ENCODE results near the gene DBP.
"Not testable (repeated sequence)": the region's sequence is repeated elsewhere in the genome, so short reads cannot be mapped to it uniquely, and the experiment has no call there.

Gene DBP

DNA sequence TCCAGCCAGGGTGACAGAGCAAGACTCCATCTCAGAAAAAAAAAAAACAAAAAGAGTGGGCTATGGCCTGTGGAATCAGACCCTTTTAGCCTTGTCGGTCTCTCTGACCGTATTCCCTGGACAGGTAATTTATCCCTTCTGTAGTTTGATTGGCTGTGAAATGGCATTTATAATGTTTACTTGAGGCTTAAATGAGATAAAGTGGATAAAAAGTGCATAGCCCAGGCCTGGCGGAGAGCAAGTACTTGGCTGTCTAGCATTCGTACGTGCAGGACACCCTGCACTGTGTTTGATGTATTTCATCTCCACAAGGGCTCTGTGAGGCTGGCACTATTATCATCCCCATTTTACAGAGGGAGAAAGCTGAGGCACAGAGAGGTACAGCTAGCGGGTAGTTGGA is 28.6 kb upstream of the DBP start:
- DNase-seq = no peak

GRCh38 chr19:48664476-48664875 is 27.3 kb upstream of the DBP start:
- DNase-seq = no peak

DNA sequence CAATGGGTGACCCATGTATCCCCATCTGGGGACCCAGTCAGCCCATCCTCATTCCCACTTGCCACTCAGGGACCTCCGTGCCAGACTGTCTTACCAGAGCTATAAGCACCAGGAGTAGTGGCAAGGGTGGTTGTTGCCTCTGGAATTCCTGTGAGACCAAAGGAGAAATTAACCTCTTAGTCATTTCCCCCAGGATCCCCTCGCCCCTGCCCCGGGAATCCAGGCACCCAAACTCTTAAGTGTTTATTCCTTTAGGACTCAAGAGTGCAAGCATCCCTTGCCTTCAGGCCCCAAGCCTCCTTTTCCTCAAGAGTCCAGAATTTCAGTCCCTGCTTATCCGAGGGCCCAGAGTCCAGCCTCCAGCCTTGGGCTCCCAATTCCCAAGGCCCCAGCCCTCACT is 26.5 kb upstream of the DBP start:
- DNase-seq = no peak

DNA sequence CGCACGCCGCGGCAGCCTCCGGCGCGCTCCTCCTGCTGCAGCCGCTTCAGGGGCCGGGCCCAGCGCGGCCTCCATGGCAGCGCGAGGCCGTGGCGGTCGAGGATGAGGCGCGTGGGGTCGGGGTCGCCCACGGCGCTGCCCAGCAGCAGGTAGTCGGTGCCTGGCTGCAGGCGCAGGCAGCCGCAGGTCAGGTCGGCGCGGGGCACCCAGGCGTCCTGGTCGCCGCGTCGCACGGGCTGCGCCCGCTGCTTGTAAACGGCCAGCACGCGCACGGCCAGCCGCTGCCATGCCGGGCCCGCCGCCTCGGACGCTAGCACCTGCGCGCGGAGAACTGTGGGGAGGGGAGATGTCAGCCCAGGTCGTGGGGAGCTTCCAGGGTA is 24.5 kb upstream of the DBP start:
- DNase-seq = no peak

DNA sequence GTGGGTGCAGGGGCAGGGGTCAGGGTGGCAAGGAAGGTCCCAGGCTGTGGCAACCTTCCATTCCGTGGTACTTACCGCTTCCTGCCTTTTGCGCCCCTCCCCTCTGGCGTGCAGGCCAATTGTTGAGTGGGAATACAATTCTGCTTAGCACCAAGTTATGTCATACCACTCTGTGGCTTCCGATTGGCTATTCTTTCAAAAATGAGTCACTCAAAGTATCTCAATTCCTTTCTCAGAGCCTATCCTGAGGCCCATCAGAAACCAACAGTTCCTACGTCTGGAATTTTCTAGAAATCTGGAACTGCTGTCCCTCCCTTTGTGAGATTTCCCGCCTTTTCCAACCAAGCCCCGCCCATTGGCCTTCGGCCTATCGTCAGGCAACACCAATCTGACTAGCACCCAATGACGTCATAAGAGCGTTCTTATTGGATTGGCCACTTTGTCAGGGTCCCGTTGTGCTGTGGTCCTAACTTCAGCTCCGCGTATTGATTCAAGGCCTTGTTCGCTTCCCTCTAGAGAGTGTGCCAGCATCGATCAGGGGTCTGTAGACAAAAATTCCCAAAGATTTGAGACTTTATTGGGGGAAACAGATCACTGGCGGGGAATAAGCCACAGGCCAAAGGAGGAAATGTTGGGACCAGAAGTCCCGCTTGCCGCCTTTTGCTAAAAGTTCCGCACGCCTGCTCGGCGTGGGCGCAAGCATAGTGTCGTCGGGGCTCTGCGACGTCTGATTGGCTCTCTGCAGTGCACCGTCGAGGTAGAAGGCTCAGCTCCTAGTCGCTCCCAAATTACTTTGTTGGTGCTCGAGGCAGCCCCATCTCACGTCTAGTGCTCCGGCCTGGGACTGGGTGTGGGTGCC is 23.9 kb upstream of the DBP start:
- no peak for DNase-seq

DNA sequence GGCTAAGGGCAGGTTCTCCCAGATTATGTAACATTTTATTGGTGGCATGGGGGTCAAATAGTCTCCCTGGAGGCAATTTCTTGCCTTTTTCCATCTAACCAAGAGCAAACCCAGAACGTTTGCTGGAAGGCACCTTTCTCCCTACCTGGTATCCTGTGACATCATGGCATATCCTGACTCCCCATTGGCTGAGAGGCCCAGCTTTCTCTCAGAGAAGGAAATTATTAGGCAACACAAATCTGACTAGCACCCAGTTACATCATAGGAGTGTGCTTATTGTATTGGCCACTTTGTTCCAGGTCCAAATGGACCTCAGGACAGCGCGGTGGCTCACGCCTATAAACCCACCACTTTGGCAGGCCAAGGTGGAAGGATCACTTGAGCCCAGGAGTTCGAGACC is 22.6 kb upstream of the DBP start:
- DNase-seq = no peak

DNA sequence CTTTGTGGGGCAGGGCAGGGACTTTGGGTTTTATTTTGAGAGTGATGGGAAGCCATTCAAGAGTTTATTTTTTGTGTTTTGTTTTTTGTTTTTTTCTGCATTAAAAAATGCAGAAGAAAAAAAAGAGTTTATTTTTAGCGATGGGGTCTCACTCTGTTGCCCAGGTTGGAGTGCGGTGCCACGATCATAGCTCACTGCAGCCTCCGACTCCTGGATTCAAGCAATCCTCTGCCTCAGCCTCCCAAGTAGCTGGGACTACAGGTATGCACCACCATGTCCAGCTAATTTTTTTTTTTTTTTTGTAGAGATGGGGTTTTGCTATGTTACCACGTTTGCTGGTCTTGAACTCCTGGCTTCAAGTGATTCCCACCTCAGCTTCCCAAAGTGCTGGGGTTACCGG is 21.3 kb upstream of the DBP start:
- DNase-seq = no peak

DNA sequence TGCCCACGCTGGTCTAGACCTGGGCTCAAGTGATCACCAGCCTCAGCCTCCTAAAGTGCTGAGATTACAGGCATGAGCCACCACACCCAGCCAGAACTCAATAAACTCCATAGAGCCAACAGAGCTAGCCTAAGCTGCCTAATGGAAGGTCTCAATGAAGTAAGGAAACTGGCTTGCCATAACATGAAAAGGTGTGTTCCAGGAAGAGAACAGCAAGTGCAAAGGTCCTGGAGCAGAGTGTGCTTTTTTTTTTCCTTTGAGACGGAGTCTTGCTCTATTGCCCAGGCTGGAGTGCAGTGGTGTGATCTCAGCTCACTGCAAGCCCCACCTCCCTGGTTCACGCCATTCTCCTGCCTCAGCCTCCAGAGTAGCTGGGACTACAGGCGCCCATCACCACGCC is 20.6 kb upstream of the DBP start:
- not testable (repeated sequence) for DNase-seq

DNA sequence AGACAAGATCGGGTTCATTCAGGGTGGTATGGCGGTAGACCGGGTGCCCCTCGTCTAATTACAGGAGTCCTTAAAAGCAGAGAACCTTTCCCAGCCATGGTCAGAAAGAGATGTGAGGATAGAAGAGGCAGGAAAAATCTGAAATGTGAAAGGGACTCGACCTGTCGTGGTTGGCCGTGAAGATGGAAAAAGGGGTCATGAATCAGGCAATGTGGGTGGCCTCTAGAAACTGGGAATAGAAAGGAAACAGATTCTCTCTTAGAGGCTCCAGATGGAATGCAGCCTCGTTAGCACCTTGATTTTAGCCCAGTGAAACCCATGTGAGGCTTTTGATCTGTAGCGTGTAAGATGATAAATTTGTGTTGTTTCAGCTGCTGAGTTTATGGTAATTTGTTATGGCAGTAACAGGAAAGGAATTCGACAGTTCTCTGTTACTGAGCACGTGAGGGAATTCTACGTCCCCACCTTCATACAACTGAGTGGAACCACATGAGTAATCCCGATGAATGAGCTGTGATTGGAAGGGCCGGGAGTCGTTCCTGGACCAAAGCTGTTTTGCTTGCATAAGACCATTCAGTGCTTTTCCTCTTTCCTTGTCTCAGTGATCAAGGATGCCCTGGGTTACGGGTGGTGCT is 19.8 kb upstream of the DBP start:
- DNase-seq = no peak

DNA sequence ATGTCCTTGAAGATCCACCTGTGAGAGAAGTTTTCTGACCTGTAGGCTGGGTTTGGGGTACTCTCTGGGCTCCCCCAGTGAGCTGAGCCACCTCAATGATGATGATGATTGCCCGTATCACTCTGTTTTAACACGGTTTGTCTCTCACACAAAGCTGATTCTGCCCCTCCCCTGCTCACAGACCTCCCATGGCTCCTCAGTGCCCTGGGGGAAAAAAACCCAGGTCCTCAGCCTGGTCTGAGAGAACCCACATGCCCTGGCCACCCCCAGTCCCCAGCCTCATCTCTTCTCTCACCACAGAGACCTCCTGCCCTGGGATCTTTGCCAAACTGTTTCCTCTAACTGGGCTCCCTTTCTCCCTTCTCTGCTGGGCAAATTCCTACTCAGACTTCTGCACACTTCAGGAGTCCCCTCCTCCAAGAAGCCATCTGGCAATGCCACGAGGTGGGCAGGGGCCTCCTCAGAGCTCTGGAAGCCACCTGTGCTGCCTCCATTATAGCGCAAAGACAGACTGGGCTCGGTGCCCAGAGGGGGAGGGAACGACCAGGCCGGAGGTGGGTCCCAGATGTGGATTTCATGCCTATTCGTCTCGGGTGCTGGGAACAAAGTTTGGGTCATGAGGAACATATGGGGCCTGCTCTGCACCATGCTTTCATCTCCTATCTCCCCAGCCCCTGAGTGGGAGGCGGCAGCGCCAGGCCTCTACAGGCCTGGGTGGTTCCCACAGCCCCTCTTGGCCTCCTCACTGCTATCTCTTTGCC is 17.3 kb upstream of the DBP start:
- no peak for DNase-seq

GRCh38 chr19:48651683-48652048 is 14.5 kb upstream of the DBP start:
- no peak for DNase-seq

DNA sequence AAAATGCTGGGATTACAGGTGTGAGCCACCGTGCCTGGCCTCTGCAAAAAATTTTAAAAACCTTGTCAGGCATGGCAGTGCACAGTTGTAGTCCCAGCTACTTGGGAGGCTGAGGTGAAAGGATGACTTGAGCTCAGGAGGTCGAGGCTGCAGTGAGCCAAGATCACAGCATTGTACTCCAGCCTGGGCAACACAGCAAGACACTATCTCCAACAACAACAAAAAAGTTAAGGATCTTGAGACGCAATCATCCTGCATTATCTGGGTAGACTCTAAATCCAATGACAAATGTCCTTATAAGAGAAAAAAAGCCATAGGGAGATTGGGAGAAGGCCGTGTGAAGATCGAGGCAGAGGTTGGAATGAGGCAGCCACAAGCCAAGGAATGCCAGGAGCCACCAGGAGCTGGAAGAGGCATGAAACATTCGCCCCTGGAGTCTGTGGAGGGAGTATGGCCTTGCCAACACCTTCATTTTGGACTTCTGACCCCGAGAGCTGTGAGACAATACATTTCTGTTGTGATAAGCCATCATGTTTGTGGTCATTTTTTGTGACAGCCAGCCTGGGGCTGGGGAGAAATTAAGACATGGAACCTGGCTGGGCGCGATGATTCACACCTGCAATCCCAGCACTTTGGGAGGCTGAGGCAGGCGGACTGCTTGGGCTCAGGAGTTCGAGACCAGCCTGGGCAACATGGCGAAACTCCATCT is 13.9 kb upstream of the DBP start:
- no peak for DNase-seq

GRCh38 chr19:48648134-48648533 is 11.0 kb upstream of the DBP start:
- no peak for DNase-seq

- peak; percentile 26 for DNase-seq
Measured at GRCh38 chr19:48646722-48647216, 9.6 kb upstream of the DBP start.

DNA sequence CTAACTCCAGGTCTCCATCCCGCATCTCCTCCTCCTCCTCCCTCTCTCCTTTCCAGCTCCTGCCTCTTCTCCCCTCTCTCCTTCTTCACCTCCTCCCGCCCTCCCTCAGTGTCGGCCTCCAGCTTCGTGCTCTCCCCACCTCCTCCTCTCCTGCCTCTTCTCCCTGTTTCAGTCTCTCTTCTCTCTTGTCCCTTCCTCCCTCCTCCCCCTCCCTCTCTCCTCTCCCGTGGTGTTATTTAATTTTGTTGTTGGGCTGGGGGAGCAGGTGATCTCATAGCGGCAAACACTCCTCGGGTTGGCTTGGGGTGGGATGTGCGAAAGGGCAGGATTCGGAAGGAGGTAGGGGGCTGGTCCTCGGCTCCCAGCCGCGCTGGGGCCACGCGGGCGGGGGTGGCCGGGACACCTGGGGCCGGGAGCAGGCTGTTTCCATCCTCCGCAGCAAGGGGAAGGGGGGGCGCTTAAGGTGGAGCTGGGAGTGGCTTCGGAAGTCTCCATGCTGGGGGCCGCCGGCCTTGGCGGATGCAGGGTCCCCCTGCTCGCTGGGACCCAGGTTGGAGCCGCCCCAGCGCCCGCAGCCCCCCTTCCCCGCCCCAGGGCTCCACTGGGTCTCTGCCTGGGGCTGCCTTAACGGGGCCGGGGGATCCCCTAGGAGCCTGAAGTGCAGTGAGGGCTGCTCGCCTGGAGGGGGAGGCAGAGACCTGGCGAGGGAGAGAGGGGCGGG is 9.0 kb upstream of the DBP start, which contains the start of gene CA11:
Gene CA11 (minus strand): TSS at position 187 of the 721 bp plus-strand sequence. CDS start 555 bp downstream, outside the sequence.
- DNase-seq = no peak

DNA sequence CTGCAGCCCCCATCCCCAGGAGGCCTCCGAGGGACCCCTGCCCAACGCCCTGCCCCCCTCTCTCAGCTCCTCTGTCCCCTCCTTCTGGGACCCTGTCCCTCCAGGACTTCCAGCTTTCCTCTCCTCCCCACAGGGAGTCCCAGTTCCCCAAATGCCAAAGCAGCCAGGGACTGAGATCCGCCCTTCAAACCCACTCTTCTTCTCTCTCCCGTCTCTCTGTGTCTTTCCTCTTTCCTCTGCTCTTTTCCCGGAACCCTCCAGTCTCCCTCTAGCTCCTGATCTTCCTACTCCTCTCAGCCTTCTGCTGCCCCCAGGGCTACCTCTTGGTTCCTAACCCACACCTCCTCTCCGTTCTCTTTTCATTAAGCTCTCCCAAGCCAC is 8.4 kb upstream of the DBP start:
- no peak for DNase-seq

DNA sequence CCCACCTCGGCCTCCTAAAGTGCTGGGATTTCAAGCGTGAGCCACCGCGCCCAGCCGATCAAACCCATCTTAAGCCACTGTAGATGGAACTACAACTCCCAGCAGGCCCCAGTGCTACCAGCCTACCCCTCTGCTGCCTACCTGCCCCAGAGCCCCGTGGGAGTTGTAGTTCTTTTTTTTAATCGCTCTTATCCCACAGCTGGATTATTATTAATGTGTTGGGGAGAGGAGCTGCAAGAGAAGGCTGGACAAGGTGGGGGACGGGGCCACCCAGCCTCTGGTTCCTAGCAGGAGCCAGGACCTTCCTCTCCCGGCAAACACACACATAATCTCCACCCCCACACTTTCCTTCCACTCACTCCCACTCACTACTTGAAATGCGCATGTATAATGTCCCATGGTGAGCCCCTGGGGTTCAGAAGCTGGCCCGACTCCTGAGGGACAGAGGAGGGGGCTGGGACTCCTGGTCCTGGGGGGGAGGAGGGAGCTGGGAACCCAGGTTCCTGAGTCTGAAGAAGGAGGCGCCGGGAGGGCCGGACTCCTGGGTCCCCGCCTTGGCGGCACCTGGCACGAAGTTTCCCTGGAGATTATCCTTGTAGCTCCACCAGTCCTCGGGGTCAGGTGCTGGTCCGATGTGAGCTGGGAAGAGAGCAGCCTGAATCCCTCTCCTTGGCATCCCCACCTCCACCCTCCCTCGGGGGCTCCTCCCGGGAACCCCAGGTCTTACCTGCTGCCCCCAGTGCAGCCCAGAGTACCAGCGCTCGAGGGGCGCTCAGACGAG is 7.8 kb upstream of the DBP start:
- peak; percentile 29 for DNase-seq

DNA sequence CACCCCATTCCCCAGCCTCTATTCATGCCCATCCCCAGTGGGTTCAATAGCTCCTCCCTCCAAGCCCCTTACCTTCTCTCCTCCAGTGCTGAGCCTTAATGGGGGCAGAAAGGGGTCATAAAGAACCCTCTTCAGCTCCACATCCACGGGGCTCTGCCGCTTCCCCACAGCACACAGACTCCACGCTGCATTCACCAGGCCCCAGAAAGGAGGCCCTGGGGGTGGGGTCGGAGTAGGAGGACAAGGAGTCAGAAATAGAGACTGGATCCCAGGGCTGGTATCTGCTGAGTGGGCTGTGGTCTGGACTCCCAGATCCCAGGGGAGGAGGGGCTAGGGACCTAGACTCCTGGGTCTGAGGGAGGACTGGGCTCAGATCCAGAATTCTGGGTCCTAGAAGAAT is 7.2 kb upstream of the DBP start:
- DNase-seq = no peak

DNA sequence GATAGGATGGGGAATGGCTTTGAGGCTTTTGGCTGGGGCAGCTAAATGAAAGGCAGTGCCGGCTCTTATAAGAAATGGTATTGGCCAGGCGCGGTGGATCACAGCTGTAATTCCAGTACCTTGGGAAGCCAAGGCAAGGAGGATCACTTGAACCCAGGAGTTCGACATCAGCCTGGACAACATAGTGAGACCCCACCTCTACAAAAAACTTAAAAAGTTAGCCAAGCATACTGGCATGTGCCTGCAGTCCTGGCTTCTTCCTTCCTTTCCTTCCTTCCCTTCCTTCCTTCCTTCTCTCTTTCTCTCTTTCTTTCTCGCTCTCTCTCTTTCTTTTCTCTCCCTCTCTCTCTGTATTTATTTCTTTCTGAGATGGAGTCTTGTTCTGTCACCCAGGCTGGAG is 5.7 kb upstream of the DBP start:
- no peak for DNase-seq

GRCh38 chr19:48641850-48642249 is 4.7 kb upstream of the DBP start:
- no peak for DNase-seq

Data from GF-D8 (cell line).